ENCODE data around the gene KCNC2.
A peak's percentile ranks its signal among the peaks of the same experiment; 100 is the strongest.
"Not testable (repeated sequence)": the region's sequence is repeated elsewhere in the genome, so short reads cannot be mapped to it uniquely, and the experiment has no call there.

KCNC2 gene

GRCh38 chr12:75209812-75210138, at the start of gene KCNC2:
Gene KCNC2, minus strand, starts transcription at chr12:75209839.
- no peak for DNase-seq

- no peak for DNase-seq
Observed at GRCh38 chr12:75259143-75259542, 49.5 kb upstream of the KCNC2 start.

GRCh38 chr12:75257510-75257909, 47.9 kb upstream of the KCNC2 start:
- no peak for DNase-seq

- no peak for DNase-seq
Observed at GRCh38 chr12:75245108-75245507, 35.5 kb upstream of the KCNC2 start.

GRCh38 chr12:75239987-75240386, 30.3 kb upstream of the KCNC2 start:
- DNase-seq = no peak

- no peak for DNase-seq
Observed at GRCh38 chr12:75236206-75236605, 26.6 kb upstream of the KCNC2 start.

- DNase-seq = no peak
Observed at GRCh38 chr12:75227132-75227531, 17.5 kb upstream of the KCNC2 start.

- no peak for DNase-seq
Observed at GRCh38 chr12:75212072-75212471, 2.4 kb upstream of the KCNC2 start.

- no peak for DNase-seq
Observed at GRCh38 chr12:75208856-75209811, 505 bp downstream of the KCNC2 start.

GRCh38 chr12:75207338-75208083, 2.1 kb downstream of the KCNC2 start:
- no peak for DNase-seq

GRCh38 chr12:75205558-75205957, 4.1 kb downstream of the KCNC2 start:
- no peak for DNase-seq

GRCh38 chr12:75196865-75197264, 12.8 kb downstream of the KCNC2 start:
- DNase-seq = no peak

- DNase-seq = no peak
Observed at GRCh38 chr12:75196408-75196807, 13.2 kb downstream of the KCNC2 start.

- DNase-seq = no peak
Observed at GRCh38 chr12:75194250-75194649, 15.4 kb downstream of the KCNC2 start.

GRCh38 chr12:75192196-75192595, 17.4 kb downstream of the KCNC2 start:
- DNase-seq = no peak

- no peak for DNase-seq
Observed at GRCh38 chr12:75190846-75191245, 18.8 kb downstream of the KCNC2 start.

- DNase-seq = not testable (repeated sequence)
Observed at GRCh38 chr12:75185881-75186280, 23.8 kb downstream of the KCNC2 start.

- DNase-seq = peak; percentile 29
Observed at GRCh38 chr12:75184516-75184915, 25.1 kb downstream of the KCNC2 start.

GRCh38 chr12:75183967-75184366, 25.7 kb downstream of the KCNC2 start:
- DNase-seq = no peak

- no peak for DNase-seq
Observed at GRCh38 chr12:75177997-75178396, 31.6 kb downstream of the KCNC2 start.

GRCh38 chr12:75172611-75173010, 37.0 kb downstream of the KCNC2 start:
- DNase-seq = no peak

- no peak for DNase-seq
Observed at GRCh38 chr12:75170640-75171185, 38.9 kb downstream of the KCNC2 start.

GRCh38 chr12:75162845-75163244, 46.8 kb downstream of the KCNC2 start:
- DNase-seq = no peak

GRCh38 chr12:75161488-75161887, 48.2 kb downstream of the KCNC2 start:
- DNase-seq = no peak

Measured in NCI-H187 treated with DMSO at 0.1 percent for 48 hours (cell line).